ENCODE measurements around the gene POMP.
"Not testable (repeated sequence)": the region's sequence is repeated elsewhere in the genome, so short reads cannot be mapped to it uniquely, and the experiment has no call there.

The POMP gene

DNA sequence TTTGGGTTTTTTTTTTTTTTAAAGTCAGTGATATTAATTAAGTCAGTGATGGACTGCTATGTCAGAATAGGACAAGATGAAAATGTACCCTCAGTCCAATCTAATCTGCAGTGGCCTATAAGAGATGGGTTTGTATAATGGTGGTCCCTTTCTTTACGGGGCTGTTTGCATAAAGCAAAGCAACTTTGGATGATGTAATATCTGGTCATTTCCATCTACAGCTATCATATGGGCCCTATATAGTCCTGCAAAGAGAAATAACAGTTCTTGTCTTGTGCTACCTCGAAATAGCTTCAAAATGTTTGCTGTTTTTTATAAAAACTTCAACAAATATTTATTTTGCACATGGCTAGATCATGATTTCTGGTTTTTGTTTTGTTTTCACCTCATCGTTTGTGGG is 20.2 kb upstream of the POMP start:
- DNase-seq = no peak

DNA sequence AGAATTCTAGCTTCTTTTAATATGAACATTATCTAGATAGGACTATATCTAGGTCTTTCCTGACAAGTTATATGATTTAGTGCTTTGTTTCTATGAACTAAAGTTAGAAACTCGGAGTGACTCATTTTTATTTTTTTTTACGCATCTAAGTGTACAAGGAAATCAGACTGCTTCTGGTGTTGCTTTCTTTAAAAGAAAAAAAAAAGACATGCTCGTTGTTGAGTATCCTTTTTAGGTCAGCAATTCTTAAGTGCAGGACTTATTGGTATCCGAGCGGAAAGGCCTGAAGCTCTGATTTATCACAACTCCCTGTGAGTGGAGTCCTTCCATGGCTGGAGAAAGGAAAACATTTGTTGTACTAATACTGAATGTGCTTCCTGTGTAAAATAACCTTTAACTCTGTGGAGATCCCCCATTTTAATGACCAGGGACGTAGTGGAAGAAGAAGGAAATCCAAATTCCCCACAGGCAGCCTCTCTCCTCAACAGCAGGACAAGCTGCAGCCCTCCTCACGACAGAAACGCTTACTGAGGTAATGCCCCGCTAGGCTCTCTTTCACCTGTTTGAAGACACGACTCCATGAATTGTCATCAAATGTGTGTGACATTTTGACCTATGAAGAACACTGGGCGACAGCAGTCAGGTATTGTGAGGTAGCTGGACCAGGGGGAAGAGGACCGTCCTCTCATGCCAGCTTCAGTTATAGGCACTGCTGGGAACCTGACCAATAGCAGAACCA is 17.9 kb upstream of the POMP start:
- no peak for DNase-seq

DNA sequence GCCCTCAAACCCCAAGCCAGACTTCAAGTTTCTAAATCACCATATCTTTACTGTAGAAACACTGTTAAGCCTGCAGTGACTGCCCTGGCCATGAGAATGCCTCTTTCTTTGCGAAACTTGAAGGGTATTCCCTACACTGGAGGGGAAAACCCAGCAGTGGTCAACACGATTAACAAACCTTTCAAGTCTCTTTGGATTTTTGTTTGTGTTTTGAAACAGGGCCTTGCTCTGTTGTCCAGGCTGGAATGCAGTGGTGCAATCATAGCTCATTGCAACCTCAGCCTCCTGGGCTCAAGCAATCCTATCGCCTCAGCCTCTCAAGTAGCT is 17.4 kb upstream of the POMP start:
- DNase-seq = no peak

DNA sequence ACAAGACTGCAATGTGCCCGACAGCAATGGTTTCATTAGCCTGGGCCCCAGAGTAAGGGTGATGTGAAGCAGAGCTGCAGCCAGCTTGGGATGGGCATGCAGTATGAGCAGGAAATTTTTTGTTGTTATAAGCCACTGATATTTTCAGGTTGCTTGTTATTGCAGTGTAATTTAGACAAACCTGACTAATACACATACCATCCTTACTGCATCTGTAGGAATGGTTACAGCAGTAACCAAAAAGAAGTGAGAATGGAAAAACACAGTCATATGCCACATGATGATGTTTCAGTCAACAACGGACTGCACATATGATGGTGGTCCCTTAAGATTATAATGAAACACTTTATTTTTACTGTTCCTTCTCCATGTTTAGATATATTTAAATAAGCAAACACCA is 8.6 kb upstream of the POMP start:
- DNase-seq = no peak

DNA sequence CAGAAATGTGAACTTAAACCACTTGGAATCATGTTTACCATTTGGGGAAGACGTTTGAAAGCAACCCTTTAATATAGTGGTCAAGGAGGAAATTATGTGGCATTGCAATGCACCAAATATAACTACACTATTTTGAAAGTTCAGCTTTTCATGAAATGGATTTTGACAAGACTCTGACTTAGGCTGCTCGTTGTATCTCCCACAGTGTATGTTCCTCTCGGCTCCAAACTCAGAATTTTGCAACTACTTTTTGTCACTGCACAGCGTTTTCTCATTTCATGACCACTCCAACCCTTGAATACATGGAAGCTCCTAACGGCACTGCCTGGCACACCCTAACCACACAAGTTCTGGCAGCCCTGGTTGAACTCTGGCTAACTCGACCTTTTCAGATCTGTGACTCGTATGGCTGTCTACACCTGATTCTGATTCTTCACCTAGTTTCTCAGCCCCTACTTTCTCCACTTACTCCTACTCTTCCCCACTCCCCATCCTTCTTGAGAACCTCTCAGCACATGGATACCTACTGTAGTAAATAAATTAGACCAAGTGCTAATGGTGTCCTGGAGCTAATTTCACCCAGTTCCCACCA is 7.0 kb upstream of the POMP start:
- DNase-seq = no peak

DNA sequence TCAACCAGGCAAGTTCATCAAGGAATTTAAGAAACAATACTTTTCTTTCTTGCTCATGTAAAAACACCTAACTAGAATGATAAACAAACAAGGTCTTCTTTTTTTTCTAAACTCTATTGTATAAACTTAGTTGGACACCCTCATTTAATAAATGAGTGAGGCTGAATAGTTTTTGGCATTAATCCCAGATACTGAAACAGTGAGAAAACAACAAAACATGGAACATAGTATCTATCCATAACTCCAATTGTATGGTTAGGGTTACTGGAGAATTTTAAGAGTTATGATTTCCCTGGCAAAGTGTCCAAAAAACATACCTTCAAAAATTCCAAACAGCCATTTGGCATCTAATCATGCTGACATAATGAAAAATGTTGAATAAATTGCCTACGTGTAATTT is 5.8 kb upstream of the POMP start:
- DNase-seq = no peak

DNA sequence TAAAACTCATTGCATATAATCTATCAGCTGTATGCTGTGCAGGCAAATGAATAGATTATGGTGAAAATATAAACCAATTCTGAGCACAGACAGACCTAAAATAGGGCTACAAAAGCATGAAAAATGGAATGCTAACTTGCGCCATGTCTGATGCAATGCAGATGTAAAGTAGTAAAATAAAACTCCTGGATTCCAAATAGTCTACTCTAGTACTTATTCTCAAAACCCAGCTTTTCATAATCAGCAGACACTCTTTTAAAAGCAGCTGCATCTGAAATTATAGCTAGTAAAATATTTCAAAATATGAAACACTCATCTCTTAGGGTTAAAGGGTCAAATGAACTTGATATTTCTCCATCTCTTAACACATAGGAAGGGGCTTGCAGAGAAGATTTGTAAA is 4.7 kb upstream of the POMP start:
- DNase-seq = no peak

DNA sequence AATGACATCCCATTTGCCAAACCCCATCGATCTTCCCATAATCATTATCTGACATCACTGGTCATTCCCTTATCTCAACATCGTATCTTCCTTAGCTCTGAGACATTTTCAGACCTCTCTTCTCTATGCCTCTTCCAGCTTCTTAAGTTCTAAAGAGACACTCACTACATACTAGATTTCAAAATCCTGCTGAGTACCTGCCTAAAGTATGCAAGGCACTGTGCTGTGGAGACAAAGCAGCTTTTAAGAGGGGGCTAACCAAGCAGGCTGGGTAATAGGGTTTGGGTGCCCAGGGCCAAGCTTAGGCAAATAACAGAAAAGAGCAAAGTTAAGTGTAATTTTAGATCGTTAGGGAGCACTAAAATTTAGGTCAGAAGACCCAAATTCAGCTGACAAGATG is 3.4 kb upstream of the POMP start:
- no peak for DNase-seq

DNA sequence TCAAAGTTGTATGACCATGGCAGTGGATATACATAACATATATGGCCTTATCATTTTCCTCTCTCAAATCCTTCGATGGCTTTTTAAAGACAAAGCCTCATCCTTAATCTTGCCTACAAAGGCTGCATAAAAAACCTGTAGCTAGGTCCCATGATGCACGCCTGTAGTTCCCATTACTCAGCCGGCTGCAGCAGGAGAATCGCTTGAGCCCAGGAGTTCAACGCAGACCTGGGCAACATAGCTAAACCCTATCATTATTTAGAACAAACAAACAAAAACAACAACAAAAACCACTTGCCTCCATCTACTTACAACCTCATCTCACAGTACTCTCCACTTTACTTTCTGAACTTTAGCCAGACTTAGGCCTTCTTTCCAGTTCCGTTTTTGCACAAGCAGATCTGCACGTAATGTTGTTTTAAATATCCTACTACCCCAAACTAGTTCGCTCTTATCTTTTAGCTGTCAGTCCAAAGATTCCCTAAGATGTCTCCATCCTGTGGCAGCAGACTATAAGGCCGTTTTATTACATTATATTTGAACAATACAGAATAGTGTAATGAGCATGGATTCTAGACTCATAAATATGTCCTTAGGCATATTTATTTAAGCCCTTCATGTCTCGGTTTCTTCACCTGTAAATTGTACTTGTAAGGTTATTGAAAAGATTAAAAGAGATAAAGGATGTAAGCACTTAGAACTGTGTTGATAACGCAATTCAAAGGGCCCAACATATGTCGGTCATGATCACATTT is 969 bp upstream of the POMP start:
- no peak for DNase-seq

DNA sequence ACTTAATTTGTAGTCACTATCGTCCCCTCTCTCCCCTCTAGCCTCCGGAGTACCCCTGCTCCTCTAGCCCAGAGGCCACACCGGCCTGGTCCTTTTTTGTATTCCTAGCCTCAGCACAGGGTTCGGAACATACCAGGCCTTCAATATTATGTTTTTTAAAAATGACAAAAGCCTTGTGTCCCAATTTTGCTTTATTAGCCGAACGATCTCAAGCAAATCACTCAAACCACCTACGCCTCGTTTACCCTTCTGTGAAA is 463 bp upstream of the POMP start:
- DNase-seq = no peak

DNA sequence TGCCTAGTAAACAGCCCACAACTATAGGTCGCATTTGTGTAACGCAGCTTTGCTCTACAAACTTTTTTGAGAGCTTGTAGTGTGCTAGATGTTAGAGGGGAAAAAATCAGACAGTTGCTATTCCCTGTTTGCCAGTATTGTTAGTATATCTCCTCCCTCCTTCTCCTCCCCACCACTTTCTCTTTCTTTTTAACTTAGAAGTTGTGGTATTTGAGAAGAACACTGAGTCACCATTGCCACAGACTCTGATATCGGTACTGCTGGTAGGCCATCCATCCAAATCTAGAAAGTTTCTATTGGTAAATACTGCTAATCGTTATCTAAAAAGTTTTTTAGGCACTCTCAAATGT is 666 bp downstream of the POMP start:
- DNase-seq = no peak

DNA sequence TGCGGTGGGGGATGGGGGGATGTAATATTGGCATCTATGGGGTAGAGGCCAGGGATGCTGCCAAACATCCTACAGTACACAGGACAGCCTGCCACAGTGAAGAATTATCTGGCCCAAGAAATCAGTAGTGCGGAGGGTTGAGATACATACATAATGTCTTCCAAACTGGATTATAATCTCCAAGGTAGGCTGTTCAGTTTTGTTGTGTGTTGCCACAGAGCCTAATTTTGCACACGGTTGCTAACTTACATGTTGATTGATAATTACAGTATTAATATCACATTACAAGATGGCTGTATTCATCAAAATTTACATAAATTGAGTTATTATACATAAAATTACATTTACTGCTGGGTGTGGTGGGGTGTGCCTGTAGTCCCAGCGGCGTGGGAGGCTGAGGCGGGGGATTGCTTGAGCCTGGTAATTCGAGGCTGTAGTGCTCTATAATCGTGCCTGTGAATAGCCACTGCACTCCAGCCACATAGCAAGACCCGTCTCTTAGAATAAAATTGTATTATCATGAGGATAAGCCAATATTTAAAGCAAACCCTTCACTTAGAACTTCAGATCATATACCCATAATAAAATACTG is 8.1 kb downstream of the POMP start:
- DNase-seq = no peak

DNA sequence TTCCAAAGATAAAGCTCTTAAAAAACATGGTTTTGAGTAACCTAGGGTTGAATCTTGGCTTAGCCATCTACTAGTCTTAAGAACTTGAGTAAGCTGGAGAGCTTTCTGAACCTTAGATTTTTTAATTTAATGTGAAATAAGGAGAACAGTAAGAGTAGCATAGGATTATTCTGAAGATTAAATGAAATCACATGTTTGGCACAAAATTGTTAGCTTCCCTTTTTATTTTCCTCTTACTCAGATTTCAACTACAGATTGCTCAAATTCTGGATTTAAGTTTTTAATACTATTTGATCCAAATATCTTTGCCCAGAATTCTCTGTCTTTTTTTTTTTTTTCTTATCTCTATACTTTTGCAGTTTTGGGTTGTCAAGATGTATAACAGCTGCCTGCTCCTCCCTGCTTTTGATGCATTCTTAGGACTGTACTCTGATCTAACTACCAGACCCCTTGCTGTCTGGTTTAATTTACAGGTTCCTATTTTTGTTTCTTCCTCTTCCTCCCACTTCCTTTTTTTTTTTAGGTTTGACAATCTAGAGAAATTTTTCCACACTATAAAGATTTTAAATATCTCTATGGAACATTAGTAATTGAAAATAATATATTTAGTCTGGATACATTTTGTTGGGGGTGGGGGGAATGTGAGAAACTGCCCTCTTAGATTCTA is 12.3 kb downstream of the POMP start:
- no peak for DNase-seq

DNA sequence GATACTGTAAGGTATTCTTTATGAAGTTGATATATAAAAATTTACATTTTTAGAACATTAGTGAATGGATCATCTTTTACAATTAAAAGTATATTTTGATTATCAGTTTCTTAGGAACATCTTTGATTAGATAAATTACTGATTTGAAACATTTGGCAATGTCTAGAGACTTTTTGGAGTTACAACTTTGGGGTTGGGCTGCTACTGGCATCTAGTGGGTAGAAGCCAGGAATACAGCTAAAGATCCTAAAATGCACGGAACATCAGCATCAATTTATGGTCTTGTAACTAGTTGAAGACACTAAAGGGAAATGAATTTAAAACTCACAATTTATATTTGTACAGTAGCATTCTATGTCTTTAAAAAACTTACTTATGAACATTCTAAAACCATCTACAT is 19.9 kb downstream of the POMP start:
- DNase-seq = no peak

DNA sequence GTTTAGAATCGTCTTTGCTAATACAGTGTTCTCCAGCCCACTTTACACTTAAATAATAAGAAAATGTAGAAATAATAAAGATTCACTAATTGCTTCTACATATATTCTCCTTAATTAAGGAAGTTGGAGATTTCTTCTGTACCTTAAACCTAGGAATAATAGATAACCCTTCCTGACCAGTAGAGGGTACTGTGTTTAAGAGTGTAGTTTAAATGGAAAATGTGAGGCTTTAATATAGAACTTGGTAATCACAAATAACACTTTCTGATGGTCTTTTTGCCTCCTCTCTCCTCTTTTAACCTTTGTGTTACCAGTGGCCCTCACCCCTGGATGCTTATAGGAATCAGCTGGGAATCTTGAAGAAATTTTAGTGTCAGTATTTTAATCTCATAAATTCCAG is 20.7 kb downstream of the POMP start:
- DNase-seq = no peak

DNA sequence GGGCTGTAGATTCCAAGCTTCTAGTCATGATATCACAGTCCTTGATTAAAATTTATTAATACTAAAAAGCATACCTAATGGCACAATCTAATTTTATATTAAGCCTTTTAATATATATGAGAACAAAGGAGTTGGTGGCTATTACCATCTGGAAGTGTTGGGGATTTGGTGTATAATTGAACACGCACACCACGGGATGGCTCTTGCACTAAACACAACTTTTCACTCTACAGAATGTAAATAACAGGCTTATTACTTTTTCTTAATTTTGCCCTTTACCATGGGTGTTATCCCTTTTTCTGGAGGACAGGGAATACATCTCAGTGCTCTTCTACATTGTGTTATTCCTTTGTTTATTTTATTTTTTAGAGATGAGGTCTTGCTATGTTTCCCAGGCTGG is 21.6 kb downstream of the POMP start:
- no peak for DNase-seq

DNA sequence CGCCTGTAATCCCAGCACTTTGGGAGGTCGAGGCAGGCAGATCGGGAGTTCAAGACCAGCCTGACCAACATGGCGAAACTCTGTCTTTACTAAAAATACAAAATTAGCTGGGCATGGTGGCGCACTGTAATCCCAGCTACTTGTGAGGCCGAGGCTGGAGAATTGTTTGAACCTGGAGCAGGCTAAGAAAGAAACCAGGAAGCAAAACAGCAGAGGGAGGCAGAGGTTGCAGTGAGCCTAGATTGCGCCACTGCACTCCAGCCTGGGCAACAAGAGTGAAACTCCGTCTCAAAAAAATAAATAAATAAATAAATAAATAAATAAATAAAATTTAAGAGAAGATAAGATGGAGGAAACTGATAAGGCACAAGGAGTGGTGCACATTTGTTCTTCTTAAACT is 24.2 kb downstream of the POMP start:
- DNase-seq = not testable (repeated sequence)

DNA sequence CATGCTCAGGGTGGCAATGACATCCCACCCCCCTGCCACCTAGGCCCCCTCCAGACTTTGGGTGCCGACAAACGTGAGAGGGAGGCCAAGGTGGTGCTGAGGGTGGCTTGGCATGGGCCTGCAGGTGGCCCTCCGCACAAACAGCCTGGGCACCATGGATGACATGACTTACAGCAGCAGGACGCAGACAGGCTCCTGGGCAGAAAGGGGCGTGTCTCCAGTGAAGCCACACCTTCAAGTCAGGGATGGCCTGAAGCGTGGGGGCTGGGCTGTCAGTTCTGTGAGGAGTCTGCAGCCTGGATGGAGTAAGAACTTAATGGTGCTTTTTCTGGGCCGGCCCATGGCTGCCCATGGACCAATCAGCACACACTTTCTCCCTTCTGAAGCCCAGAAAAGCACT is 25.3 kb downstream of the POMP start:
- DNase-seq = no peak

DNA sequence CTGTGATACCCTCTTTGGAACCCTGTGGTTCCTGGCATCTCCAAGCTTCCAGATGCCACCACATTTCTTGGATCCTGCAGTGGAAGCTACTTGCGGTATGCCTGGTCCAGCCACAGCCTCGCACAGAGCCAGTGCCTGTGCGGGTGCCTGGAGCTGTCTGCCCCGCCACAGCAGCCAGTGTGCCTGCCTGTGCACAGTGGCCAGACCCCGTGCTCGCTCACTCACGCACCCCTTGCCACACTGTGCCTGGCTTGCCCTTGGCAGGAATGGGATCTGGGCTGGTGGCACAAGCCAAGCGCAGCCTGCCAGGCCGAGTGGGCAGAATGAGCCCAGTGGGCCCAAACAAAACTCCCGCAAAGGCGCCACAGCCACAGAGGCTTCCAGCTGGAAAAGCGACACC is 26.2 kb downstream of the POMP start:
- no peak for DNase-seq

DNA sequence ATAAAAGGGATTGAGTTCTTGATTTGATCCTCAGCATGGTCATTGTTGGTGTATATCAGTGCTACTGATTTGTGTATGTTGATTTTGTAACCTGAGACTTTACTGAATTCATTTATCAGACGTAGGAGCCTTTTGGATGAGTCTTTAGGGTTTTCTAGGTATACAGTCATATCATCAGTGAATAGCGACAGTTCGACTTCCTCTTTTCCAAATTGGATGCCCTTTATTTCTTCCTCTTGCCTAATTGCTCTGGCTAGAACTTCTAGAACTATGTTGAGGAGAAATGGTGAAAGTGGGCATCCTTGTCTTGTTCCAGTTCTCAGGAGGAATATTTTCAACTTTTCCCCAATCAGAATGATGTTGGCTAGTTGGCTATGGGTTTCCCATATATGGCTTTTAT is 27.0 kb downstream of the POMP start:
- no peak for DNase-seq

DNA sequence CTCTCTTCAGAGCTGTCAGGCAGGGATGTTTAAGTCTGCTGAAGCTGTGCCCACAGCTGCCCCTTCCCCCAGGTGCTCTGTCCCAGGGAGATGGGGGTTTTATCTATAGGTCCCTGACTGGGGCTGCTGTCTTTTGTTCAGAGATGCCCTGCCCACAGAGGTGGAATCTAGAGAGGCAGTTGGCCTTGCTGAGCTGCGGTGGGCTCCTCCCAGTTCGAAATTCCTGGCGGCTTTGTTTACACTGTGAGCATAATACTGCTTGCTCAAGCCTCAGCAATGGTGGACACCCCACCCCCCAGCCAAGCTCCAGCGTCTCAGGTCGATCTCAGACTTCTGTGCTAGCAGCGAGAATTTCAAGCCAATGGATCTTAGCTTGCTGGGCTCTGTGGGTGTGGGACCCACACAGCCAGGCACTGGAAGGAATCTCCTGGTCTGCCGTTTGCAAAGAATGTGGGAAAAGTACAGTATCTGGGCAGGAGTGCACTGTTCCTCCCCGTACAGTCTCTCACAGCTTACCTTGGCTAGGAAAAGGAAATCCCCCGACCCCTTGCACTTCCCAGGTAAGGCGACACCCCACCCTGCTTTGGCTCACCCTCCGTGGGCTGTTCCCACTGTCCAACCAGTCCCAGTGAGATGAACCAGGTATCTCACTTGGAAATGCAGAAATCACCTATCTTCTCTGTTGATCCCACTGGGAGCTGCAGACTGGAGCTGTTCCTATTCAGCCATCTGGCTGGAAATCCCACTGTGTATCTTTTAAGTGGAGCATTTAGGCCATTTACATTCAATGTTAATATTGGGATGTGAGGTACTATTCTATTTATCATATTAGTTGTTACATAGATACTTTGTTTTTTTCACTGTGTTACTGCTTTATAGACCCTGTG is 34.9 kb downstream of the POMP start:
- not testable (repeated sequence) for DNase-seq

DNA sequence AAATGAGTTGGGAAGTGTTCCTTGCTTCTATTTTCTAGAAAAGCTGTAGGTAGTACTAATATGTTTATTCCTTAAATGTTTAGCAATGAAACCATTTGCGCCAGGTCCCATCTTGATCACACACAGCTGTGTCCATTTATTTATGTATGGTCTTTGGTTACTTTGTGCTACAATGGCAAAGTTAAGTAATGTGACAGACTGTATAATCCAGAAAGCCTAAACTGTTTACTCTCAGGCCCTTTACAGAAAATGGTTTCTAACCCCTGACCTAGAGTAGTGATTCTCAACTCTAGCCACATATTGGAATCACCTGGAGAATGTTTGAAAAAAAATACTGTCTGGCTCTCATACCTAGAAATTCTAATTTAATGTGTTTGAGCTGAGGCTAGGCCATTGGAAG is 38.5 kb downstream of the POMP start:
- no peak for DNase-seq

DNA sequence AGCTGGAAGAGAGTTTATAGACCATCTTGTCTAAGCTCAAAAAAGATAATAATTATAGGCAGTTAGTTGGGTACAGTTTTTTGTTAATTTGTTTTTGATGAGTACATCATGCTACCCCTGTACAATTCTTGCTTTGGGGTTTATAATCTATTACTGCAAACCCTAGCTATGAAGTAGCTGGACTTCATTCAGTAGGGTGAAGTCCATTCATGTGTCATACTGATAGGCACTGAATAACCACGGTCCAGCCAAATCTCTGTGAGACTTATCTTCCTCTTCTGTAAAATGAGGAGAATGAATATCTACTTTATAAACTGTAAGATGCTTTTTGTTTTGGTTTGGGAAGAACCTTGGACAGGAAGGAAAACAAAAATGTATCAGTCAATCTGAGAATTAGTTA is 40.3 kb downstream of the POMP start:
- DNase-seq = no peak

All from activated CD4-positive, alpha-beta T cell treated with anti-CD3 and anti-CD28 coated beads for 1 hour (primary cell).